GM18870 (cell line): Measurements from ENCODE around the gene FAM168B.
A peak's percentile ranks its signal among the peaks of the same experiment; 100 is the strongest.
"Not testable (repeated sequence)": the region's sequence is repeated elsewhere in the genome, so short reads cannot be mapped to it uniquely, and the experiment has no call there.

Source experiments
- ATAC-seq: cut with Tn5 transposase; IDR thresholded peaks from one replicate; pipeline ENCODE4 v1.9.1; 2021; ENCODE audit warnings: moderate library complexity; ENCODE audit not compliant: unreplicated experiment

The FAM168B gene

GRCh38 chr2:131093006-131093695 is at the start of gene FAM168B:
TSS of gene FAM168B (minus strand) at chr2:131093460. CDS start at chr2:131082646, 10,814 bp downstream.
- ATAC-seq = peak; percentile 65

- no peak for ATAC-seq
These were observed 49.6 kb upstream of the FAM168B start for GRCh38 chr2:131142849-131143248.

GRCh38 chr2:131140581-131140980 is 47.3 kb upstream of the FAM168B start:
- no peak for ATAC-seq

GRCh38 chr2:131132729-131133128 is 39.5 kb upstream of the FAM168B start:
- ATAC-seq = no peak

- no peak for ATAC-seq
These were observed 37.0 kb upstream of the FAM168B start for GRCh38 chr2:131130298-131130596.

- ATAC-seq = no peak
These were observed 34.7 kb upstream of the FAM168B start for GRCh38 chr2:131127981-131128380.

- no peak for ATAC-seq
These were observed 33.8 kb upstream of the FAM168B start for GRCh38 chr2:131127076-131127475.

- no peak for ATAC-seq
These were observed 33.2 kb upstream of the FAM168B start for GRCh38 chr2:131126436-131126835.

- ATAC-seq = no peak
These were observed 32.0 kb upstream of the FAM168B start for GRCh38 chr2:131125195-131125757.

GRCh38 chr2:131123192-131123591 is 29.9 kb upstream of the FAM168B start:
- ATAC-seq = no peak

GRCh38 chr2:131122496-131122895 is 29.2 kb upstream of the FAM168B start:
- no peak for ATAC-seq

GRCh38 chr2:131121464-131121863 is 28.2 kb upstream of the FAM168B start:
- no peak for ATAC-seq

- ATAC-seq = no peak
These were observed 27.6 kb upstream of the FAM168B start for GRCh38 chr2:131120815-131121317.

GRCh38 chr2:131115752-131116151 is 22.5 kb upstream of the FAM168B start:
- no peak for ATAC-seq

GRCh38 chr2:131114950-131115349 is 21.7 kb upstream of the FAM168B start:
- ATAC-seq = not testable (repeated sequence)

- no peak for ATAC-seq
These were observed 20.4 kb upstream of the FAM168B start for GRCh38 chr2:131113566-131114227.

- ATAC-seq = no peak
These were observed 19.3 kb upstream of the FAM168B start for GRCh38 chr2:131112529-131112928.

GRCh38 chr2:131105950-131106801 is 12.9 kb upstream of the FAM168B start:
- ATAC-seq = peak; percentile 41

- peak; percentile 58 for ATAC-seq
These were observed 12.1 kb upstream of the FAM168B start, which contains the start of gene PLEKHB2 for GRCh38 chr2:131105156-131105949. TSS of gene PLEKHB2 (plus strand) at chr2:131105336. CDS start at chr2:131120942, 15,606 bp downstream.

- peak; percentile 66 for ATAC-seq
These were observed 11.4 kb upstream of the FAM168B start for GRCh38 chr2:131104487-131105155.
